Chondrocyte (in vitro differentiated cells): ENCODE results near the gene ARHGEF25. TPM values are rescaled to one million over a fixed set of nuclear protein-coding genes. Genes with fewer than 3 reads are reported as not detected.

Experiments used
- DNase-seq: peaks from one replicate; pipeline ENCODE4 v3.0.0; 2021; ENCODE audit warnings: mixed read lengths, low spot score
- H3K27ac Mint-ChIP-seq: one replicate; pipeline ENCODE4 v1.8.0; 2021; ENCODE audit warnings: mild to moderate bottlenecking, moderate library complexity, mixed read lengths; ENCODE audit not compliant: unreplicated experiment
- H3K27me3 Mint-ChIP-seq: 2 replicates; pipeline ENCODE4 v1.8.0; 2021; ENCODE audit warnings: low read depth, mixed read lengths
- H3K36me3 Mint-ChIP-seq: 2 replicates; pipeline ENCODE4 v1.8.0; 2021; ENCODE audit warnings: low read depth, mixed read lengths
- H3K4me1 Mint-ChIP-seq: 2 replicates; pipeline ENCODE4 v1.8.0; 2021; ENCODE audit warnings: low read depth, mild to moderate bottlenecking, mixed read lengths
- H3K4me3 Mint-ChIP-seq: one replicate; pipeline ENCODE4 v1.8.0; 2021; ENCODE audit warnings: mild to moderate bottlenecking, moderate library complexity, mixed read lengths; ENCODE audit not compliant: unreplicated experiment
- H3K9me3 Mint-ChIP-seq: 2 replicates; pipeline ENCODE4 v1.8.0; 2021; ENCODE audit warnings: low read depth, mixed read lengths
- CTCF ChIP-seq: fragments of 200-600 bp; sonication (generic); IDR thresholded peaks from 2 replicates; pipeline ENCODE4 v1.5.0; 2021; ENCODE audit warnings: antibody characterized with exemption, mild to moderate bottlenecking, moderate library complexity
- total RNA-seq: library from RNA; stranded (reverse); gene quantifications from 3 replicates; pipeline ENCODE4 v1.2.1, GENCODE V29; 2021

ARHGEF25 gene
- total RNA-seq, 1 donor from 2014 or later = 29.0 TPM

DNA sequence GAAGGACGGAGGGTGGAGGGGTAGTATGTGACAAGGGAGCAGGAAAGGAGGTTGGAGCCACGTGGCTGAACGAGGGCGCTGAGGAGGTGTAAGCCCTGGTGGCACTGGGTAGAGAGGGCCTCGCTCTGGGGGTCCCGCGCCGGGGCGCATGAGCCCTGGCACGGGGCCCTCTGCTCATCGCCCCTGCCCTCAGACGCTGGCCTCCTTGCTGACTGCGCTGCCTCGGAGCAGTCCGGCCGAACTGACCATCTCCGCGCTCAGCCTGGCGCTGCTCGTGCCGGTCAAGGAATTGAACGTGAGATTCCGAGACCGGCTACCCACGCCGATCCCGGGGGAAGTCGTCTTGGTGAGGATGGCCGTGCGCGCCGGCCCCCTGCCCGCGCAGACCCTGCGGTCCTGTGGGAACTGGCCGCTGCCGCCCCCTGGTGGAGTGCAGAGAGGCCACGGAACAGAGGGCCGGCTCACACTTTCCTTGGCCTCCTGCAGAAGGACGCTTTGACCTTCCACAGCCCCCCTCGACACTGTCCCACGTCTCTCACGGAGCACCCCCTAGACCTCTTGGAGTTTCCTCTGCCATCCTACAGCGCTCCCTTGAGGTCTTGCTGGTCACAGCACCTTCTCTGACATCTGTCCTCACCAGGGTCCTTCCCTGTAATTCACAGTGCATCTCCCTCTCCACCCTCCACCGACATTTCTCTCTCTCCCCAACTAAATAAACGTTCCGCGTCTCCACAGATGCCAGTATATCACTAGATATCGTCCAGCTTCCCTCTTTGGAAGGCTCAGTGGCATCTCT, 10.5 kb downstream of the ARHGEF25 start:
- DNase-seq = no peak
- Mint-ChIP-seq H3K4me3 (peak overlapping the region; percentile 74), H3K27ac (no peak overlapping the region), H3K27me3 (peaks cover 38% of the 10 kb centered on the region), H3K9me3 (no peaks in the 10 kb centered on the region), H3K36me3 (peaks cover 20% of the 10 kb centered on the region), H3K4me1 (peaks cover 19% of the 10 kb centered on the region)
- peak; percentile 99 for TF ChIP-seq CTCF

DNA sequence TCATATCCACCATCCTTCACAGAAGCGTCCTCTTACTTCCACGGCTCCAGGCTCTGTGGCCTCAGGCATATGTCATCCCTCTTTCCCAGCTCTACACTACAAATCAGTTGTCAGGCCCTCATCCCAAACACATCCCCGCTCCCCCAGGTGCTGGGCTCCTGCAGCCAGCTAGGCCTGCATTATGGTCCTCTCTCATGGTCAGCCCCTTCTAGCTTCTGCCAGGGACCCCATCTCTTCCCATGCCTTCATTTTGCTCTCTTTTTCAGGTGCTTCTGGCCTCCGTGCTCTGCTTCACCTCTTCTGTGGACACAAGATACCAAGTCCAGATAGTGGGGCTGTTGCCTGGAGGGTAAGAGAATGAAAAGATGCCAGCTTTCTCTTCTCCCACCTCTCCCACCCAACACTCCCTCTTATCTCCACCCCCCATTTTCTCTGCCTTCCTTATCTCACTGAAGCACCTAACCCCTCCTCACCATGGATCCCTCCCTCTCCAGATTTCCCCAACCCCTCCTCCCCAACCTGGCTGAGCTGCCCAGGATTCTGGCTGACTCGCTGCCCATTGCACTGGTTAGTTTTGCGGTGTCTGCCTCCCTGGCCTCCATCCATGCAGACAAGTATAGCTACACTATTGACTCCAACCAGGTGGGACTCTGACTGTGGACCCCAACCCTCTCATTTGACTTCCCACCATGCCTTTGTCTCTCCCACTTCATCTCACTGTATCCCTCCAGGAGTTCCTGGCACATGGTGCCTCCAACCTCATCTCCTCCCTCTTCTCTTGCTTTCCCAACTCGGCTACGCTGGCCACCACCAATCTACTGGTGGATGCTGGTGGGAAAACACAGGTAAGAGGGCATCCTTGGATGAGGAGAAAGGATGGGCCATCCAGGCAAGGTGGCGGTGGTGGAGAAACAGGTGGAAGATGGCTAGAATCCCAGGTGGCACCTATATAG, 11.3 kb downstream of the ARHGEF25 start:
- Mint-ChIP-seq H3K27ac (no peak overlapping the region), H3K4me3 (no peak overlapping the region), H3K36me3 (peaks cover 19% of the 10 kb centered on the region), H3K9me3 (no peaks in the 10 kb centered on the region), H3K27me3 (peaks cover 38% of the 10 kb centered on the region), H3K4me1 (peaks cover 18% of the 10 kb centered on the region)
- no peak for DNase-seq
- TF ChIP-seq CTCF = no peak

GRCh38 chr12:57623385-57623784, 12.2 kb downstream of the ARHGEF25 start:
- no peak for DNase-seq
- no peak overlapping the region for H3K27ac Mint-ChIP-seq
- peaks cover 18% of the 10 kb centered on the region for H3K4me1 Mint-ChIP-seq

GRCh38 chr12:57623811-57624390, 12.7 kb downstream of the ARHGEF25 start:
- Mint-ChIP-seq H3K36me3 (peaks cover 22% of the 10 kb centered on the region), H3K27ac (no peak overlapping the region), H3K9me3 (no peaks in the 10 kb centered on the region), H3K4me3 (no peak overlapping the region), H3K4me1 (peaks cover 18% of the 10 kb centered on the region), H3K27me3 (peaks cover 38% of the 10 kb centered on the region)
- TF ChIP-seq CTCF = no peak
- no peak for DNase-seq

More at GRCh38 chr12:57623385-57623784, 12.2 kb downstream of the ARHGEF25 start:
- Mint-ChIP-seq H3K36me3 (peaks cover 19% of the 10 kb centered on the region), H3K4me3 (no peak overlapping the region), H3K27me3 (peaks cover 38% of the 10 kb centered on the region), H3K9me3 (no peaks in the 10 kb centered on the region)
- TF ChIP-seq CTCF = no peak
